H1 (cell line): ENCODE results near the gene SIDT1. TPM values are rescaled to one million over a fixed set of nuclear protein-coding genes. Genes with fewer than 3 reads are reported as not detected.

Source experiments
- CTCF ChIA-PET: fragments of 300-600 bp; sonication (Branson Sonifier 250); formaldehyde crosslinking; loops from one replicate; lab custom pipeline; 2021; ENCODE audit not compliant: partially characterized antibody; lab: Charles Lee
- POLR2A ChIA-PET: fragments of 300-600 bp; sonication (Branson Sonifier 250); formaldehyde crosslinking; loops from one replicate; lab custom pipeline; 2021; ENCODE audit warnings: inconsistent platforms; ENCODE audit not compliant: partially characterized antibody; lab: Charles Lee
- DNase-seq, 2 experiments: peaks; one replicate each; pipeline versions ENCODE4 v3.0.0 to v3.0.0-alpha.2; 2010 to 2022; ENCODE audit warnings: low spot score in 2 of 2, low read depth in 1 of 2, mixed read lengths in 1 of 2
- FAIRE-seq: peaks from 2 replicates; lab custom pipeline; 2011; peaks lifted over from hg19 to GRCh38; lab: Jason Lieb, UNC
- H2AFZ ChIP-seq: 2 replicates; pipeline ENCODE4 v1.8.1; 2012; ENCODE audit warnings: low read length, inconsistent platforms
- H2AK5ac ChIP-seq: 2 replicates; pipeline ENCODE4 v1.6.1; 2013; ENCODE audit warnings: low read depth, low read length
- H2BK120ac ChIP-seq: replicated peaks from 2 replicates; pipeline ENCODE3; 2013; ENCODE audit warnings: low read depth, low read length, inconsistent platforms
- H2BK12ac ChIP-seq: 2 replicates; pipeline ENCODE4 v1.6.1; 2013; ENCODE audit warnings: low read depth, low read length
- H2BK15ac ChIP-seq: 2 replicates; pipeline ENCODE4 v1.6.1; 2013; ENCODE audit warnings: low read length
- H2BK20ac ChIP-seq: 2 replicates; pipeline ENCODE4 v1.6.1; 2013; ENCODE audit warnings: low read length
- H2BK5ac ChIP-seq: 2 replicates; pipeline ENCODE4 v1.6.1; 2013; ENCODE audit warnings: low read depth, low read length
- H3K14ac ChIP-seq: 2 replicates; pipeline ENCODE4 v1.6.1; 2013; ENCODE audit warnings: inconsistent platforms; ENCODE audit not compliant: insufficient read length
- H3K18ac ChIP-seq: 2 replicates; pipeline ENCODE4 v1.6.1; 2013; ENCODE audit warnings: low read length; ENCODE audit errors: extremely low read depth
- H3K23ac ChIP-seq: 2 replicates; pipeline ENCODE4 v1.6.1; 2013; ENCODE audit warnings: inconsistent platforms; ENCODE audit not compliant: insufficient read length
- H3K23me2 ChIP-seq: 2 replicates; pipeline ENCODE4 v1.6.1; 2013; ENCODE audit warnings: low read depth, low read length
- H3K27ac ChIP-seq: 2 replicates; pipeline ENCODE4 v1.6.1; 2011; ENCODE audit warnings: low read depth, low read length, inconsistent platforms
- H3K27me3 ChIP-seq, 4 experiments: replicated peaks in 1 of 4; 1 replicate in 1 of 4; 2 replicates in 3 of 4; pipeline versions ENCODE4 v1.6.1 to v1.8.1; 2011 to 2013; ENCODE audit warnings: low read length in 3 of 4, mild to moderate bottlenecking in 3 of 4, inconsistent platforms in 2 of 4, mixed read lengths in 2 of 4, moderate library complexity in 1 of 4; ENCODE audit not compliant: control insufficient read depth in 3 of 4, insufficient read depth in 3 of 4; ENCODE audit errors: extremely low read depth in 1 of 4
- H3K36me3 ChIP-seq, 4 experiments: 2 replicates each; pipeline versions ENCODE4 v1.6.1 to v1.8.1; 2011 to 2013; ENCODE audit warnings: mild to moderate bottlenecking in 4 of 4, low read length in 3 of 4, moderate library complexity in 2 of 4, control low read depth in 1 of 4, inconsistent platforms in 1 of 4; ENCODE audit not compliant: insufficient read depth in 4 of 4, control insufficient read depth in 2 of 4
- H3K4ac ChIP-seq: replicated peaks from 2 replicates; pipeline ENCODE3; 2013; ENCODE audit warnings: low read length, low read depth, mixed read lengths, inconsistent platforms; ENCODE audit not compliant: insufficient read length
- H3K4me1 ChIP-seq, 4 experiments: replicated peaks in 1 of 4; 1 replicate in 1 of 4; 2 replicates in 3 of 4; pipeline versions ENCODE4 v1.6.1 to v1.8.1; 2011 to 2013; ENCODE audit warnings: low read length in 3 of 4, inconsistent platforms in 2 of 4, mixed read lengths in 1 of 4; ENCODE audit not compliant: insufficient read depth in 4 of 4, control insufficient read depth in 3 of 4
- H3K4me2 ChIP-seq, 2 experiments: 2 replicates each; pipeline versions ENCODE4 v1.6.1 to v1.8.1; 2011 to 2013; ENCODE audit warnings: low read depth in 2 of 2, low read length in 2 of 2, control low read depth in 1 of 2, inconsistent platforms in 1 of 2, mild to moderate bottlenecking in 1 of 2; ENCODE audit not compliant: insufficient read depth in 1 of 2
- H3K4me3 ChIP-seq, 4 experiments: fragments of 200-600, 300-600 bp in 1 of 4; sonication (generic), shearing (Covaris generic), sonication (Bioruptor Twin) in 1 of 4; 2 replicates each; pipeline versions ENCODE4 v1.5.1 to v1.8.1; 2011 to 2016; ENCODE audit warnings: low read length in 4 of 4, low read depth in 3 of 4, control low read depth in 2 of 4, inconsistent platforms in 2 of 4, mild to moderate bottlenecking in 2 of 4, mixed read lengths in 1 of 4, moderate library complexity in 1 of 4; ENCODE audit not compliant: insufficient read depth in 2 of 4; ENCODE audit errors: extremely low read depth in 1 of 4
- H3K56ac ChIP-seq: replicated peaks from 2 replicates; pipeline ENCODE3; 2013; ENCODE audit warnings: low read depth, mild to moderate bottlenecking, mixed read lengths, low read length, inconsistent platforms; ENCODE audit not compliant: insufficient read length
- H3K79me1 ChIP-seq: 2 replicates; pipeline ENCODE4 v1.6.1; 2013; ENCODE audit warnings: low read depth, low read length, control low read depth
- H3K79me2 ChIP-seq, 2 experiments: 2 replicates each; pipeline versions ENCODE4 v1.6.1 to v1.8.1; 2012 to 2013; ENCODE audit warnings: low read length in 2 of 2, mild to moderate bottlenecking in 2 of 2, inconsistent platforms in 1 of 2; ENCODE audit not compliant: insufficient read depth in 2 of 2, control insufficient read depth in 1 of 2
- H3K9ac ChIP-seq, 4 experiments: replicated peaks in 1 of 4; 1 replicate in 1 of 4; 2 replicates in 3 of 4; pipeline versions ENCODE4 v1.6.1 to v1.8.1; 2011 to 2013; ENCODE audit warnings: low read depth in 3 of 4, low read length in 3 of 4, control low read depth in 2 of 4, mild to moderate bottlenecking in 2 of 4, moderate library complexity in 2 of 4, inconsistent platforms in 1 of 4; ENCODE audit errors: extremely low read depth in 1 of 4
- H3K9me3 ChIP-seq, 2 experiments: 2 replicates each; pipeline versions ENCODE4 v1.6.1 to v1.8.1; 2012 to 2013; ENCODE audit warnings: mild to moderate bottlenecking in 2 of 2, moderate library complexity in 2 of 2, control low read depth in 1 of 2, inconsistent platforms in 1 of 2, low read depth in 1 of 2, low read length in 1 of 2, mixed read lengths in 1 of 2; ENCODE audit not compliant: insufficient read depth in 2 of 2
- H4K20me1 ChIP-seq, 2 experiments: replicated peaks in 1 of 2; 2 replicates each; pipeline versions ENCODE3 to v1.8.1; 2011 to 2013; ENCODE audit warnings: inconsistent platforms in 2 of 2, low read length in 2 of 2, mild to moderate bottlenecking in 1 of 2; ENCODE audit not compliant: insufficient read depth in 2 of 2, control insufficient read depth in 1 of 2
- H4K5ac ChIP-seq: 2 replicates; pipeline ENCODE4 v1.6.1; 2013; ENCODE audit warnings: low read length, low read depth, mixed read lengths, inconsistent platforms; ENCODE audit not compliant: insufficient read length
- H4K8ac ChIP-seq: 2 replicates; pipeline ENCODE4 v1.8.0; 2013; ENCODE audit warnings: mild to moderate bottlenecking, moderate library complexity, low read length, inconsistent platforms; ENCODE audit not compliant: insufficient read depth; ENCODE audit errors: extremely low read depth
- H4K91ac ChIP-seq: replicated peaks from 2 replicates; pipeline ENCODE3; 2013; ENCODE audit warnings: low read length, mixed read lengths, inconsistent platforms; ENCODE audit not compliant: insufficient read length
- SIX5 ChIP-seq: IDR thresholded peaks from 2 replicates; pipeline ENCODE4 v1.6.1; 2011; ENCODE audit warnings: mild to moderate bottlenecking, low read depth, low read length
- WGBS, 2 experiments: shearing (Covaris generic) in 1 of 2; methylation state at CpG; one replicate each; pipeline versions ENCODE4 v1.1.6 to v1.1.7; 2013 to 2015; ENCODE audit warnings: low lambda C conversion rate in 2 of 2, mixed read lengths in 2 of 2, inconsistent platforms in 1 of 2, low coverage in 1 of 2, missing lambda C conversion rate in 1 of 2; ENCODE audit not compliant: insufficient replicate concordance in 2 of 2, insufficient coverage in 1 of 2, insufficient read length in 1 of 2; ENCODE audit errors: extremely low coverage in 1 of 2, missing lambda C conversion rate in 1 of 2; 5-methylcytosine and 5-hydroxymethylcytosine counted together
- polyA plus RNA-seq, 7 experiments: library from polyadenylated mRNA; depleted of rRNA in 3 of 7; stranded (reverse) in 5 of 7; unstranded in 2 of 7; fragments of >200 nt in 5 of 7; fragments of 200-250 nt in 2 of 7; gene quantifications; 1 replicate in 5 of 7; 2 replicates in 1 of 7; 4 replicates in 1 of 7; pipeline versions ENCODE4 v1.2.1 to v1.2.3, GENCODE V29; 2011 to 2013; ENCODE audit warnings: missing spikeins in 2 of 7, mixed read lengths in 2 of 7
- total RNA-seq: library from RNA; stranded (reverse); fragmentation: NEBNext Ultra II Directional; extraction: Animal tissue kit (Norgen Biotek cat#: 25700); gene quantifications from 2 replicates; pipeline ENCODE4 v1.2.1, GENCODE V29; 2021

SIDT1 gene
- total and polyA plus RNA-seq, 2 of the 8 experiments (the other 6 are each of a cell fraction or from before 2014, with no cell fraction given): 0.06 TPM; not detected in 1

GRCh38 chr3:113634782-113635474, 102.6 kb downstream of the SIDT1 start:
- DNase-seq (no peak), FAIRE-seq (no peak)
- H3K14ac ChIP-seq: no peak overlapping the region
- TF ChIP-seq SIX5: no peak
- H3K56ac ChIP-seq: no peak overlapping the region
- no peaks in the 10 kb centered on the region for H3K23me2 ChIP-seq
- no peak overlapping the region for H2AK5ac ChIP-seq
- no peak overlapping the region for H3K23ac ChIP-seq
- H4K91ac ChIP-seq: no peak overlapping the region
- H3K4me3 ChIP-seq: no peak overlapping the region
- H3K79me1 ChIP-seq: no peaks in the 10 kb centered on the region
- 92% methylated on average over 8 of the region's 8 CpGs; no CpG with 5 or more reads in 1 of the 2 experiments for WGBS, 2 experiments
- no peaks in the 10 kb centered on the region for H3K79me2 ChIP-seq
- no peak overlapping the region for H2BK12ac ChIP-seq
- H3K27ac ChIP-seq: no peak overlapping the region
- no peak overlapping the region for H3K4ac ChIP-seq
- no peaks in the 10 kb centered on the region for H3K4me1 ChIP-seq
- H3K27me3 ChIP-seq: no peaks in the 10 kb centered on the region
- no peak overlapping the region for H4K5ac ChIP-seq
- H4K20me1 ChIP-seq: no peaks in the 10 kb centered on the region
- H3K9ac ChIP-seq: no peak overlapping the region
- CTCF ChIA-PET: interaction anchor here (0.8 to 1.7 kb wide), 2 partner anchors 8 to 44 kb away, joined by 3 to 6 read pairs; no protein-coding TSS in a partner anchor
- no peak overlapping the region for H2BK20ac ChIP-seq
- H3K9me3 ChIP-seq: no peaks in the 10 kb centered on the region; a peak in 1 of 4 replicates
- H2BK120ac ChIP-seq: no peak overlapping the region
- H2AFZ ChIP-seq: no peak overlapping the region
- H2BK5ac ChIP-seq: no peak overlapping the region
- H4K8ac ChIP-seq: no peak overlapping the region
- no peaks in the 10 kb centered on the region for H3K36me3 ChIP-seq
- no peak overlapping the region for H2BK15ac ChIP-seq
- POLR2A ChIA-PET: no interaction called here
- H3K18ac ChIP-seq: no peak overlapping the region
- H3K4me2 ChIP-seq: no peak overlapping the region
